OCI-LY1 (cell line): ENCODE data around the gene YTHDC1.

ENCODE experiments used
- H2AFZ ChIP-seq: fragments of 200-600 bp; sonication (generic), shearing (Covaris generic); 2 replicates; pipeline ENCODE4 v1.6.0; 2014; ENCODE audit warnings: antibody characterized with exemption, mild to moderate bottlenecking, low read length
- H3F3A ChIP-seq: fragments of 200-600 bp; sonication (generic), shearing (Covaris generic); 2 replicates; pipeline ENCODE4 v1.6.0; 2014; ENCODE audit warnings: mild to moderate bottlenecking, antibody characterized with exemption, low read length, moderate library complexity; ENCODE audit not compliant: insufficient read depth
- H3K27ac ChIP-seq: fragments of 200-600 bp; sonication (generic); 2 replicates; pipeline ENCODE4 v1.5.1; 2014; ENCODE audit warnings: low read length, mixed run types, mild to moderate bottlenecking, low read depth; ENCODE audit not compliant: poor library complexity, severe bottlenecking
- H3K27me3 ChIP-seq: fragments of 200-600 bp; sonication (generic); 2 replicates; pipeline ENCODE4 v1.6.0; 2014; ENCODE audit warnings: antibody characterized with exemption, mild to moderate bottlenecking, low read length, moderate library complexity; ENCODE audit not compliant: insufficient read depth
- H3K36me3 ChIP-seq: fragments of 200-600 bp; sonication (generic); 2 replicates; pipeline ENCODE4 v1.6.1; 2014; ENCODE audit warnings: mild to moderate bottlenecking, antibody characterized with exemption, low read length, moderate library complexity, mixed read lengths; ENCODE audit not compliant: insufficient read depth
- H3K4me1 ChIP-seq: fragments of 200-600 bp; sonication (generic); 2 replicates; pipeline ENCODE4 v1.5.1; 2014; ENCODE audit warnings: mild to moderate bottlenecking, low read length, moderate library complexity; ENCODE audit not compliant: insufficient read depth, severe bottlenecking
- H3K4me2 ChIP-seq: fragments of 200-600 bp; sonication (generic), shearing (Covaris generic); 2 replicates; pipeline ENCODE4 v1.6.1; 2014; ENCODE audit warnings: low read length
- H3K4me3 ChIP-seq: fragments of 200-600 bp; sonication (generic); 2 replicates; pipeline ENCODE4 v1.5.1; 2014; ENCODE audit warnings: low read length, low read depth, mild to moderate bottlenecking, mixed read lengths; ENCODE audit not compliant: poor library complexity, severe bottlenecking
- H3K79me2 ChIP-seq: fragments of 200-600 bp; shearing (Covaris generic); 2 replicates; pipeline ENCODE4 v1.6.1; 2016; ENCODE audit warnings: mixed run types, low read length, mixed read lengths; ENCODE audit not compliant: insufficient read depth
- H3K9ac ChIP-seq: fragments of 200-600 bp; sonication (generic), shearing (Covaris generic); 2 replicates; pipeline ENCODE4 v1.6.1; 2014; ENCODE audit warnings: mild to moderate bottlenecking, low read length, mixed read lengths
- H3K9me2 ChIP-seq: fragments of 200-600 bp; sonication (generic), shearing (Covaris generic); 2 replicates; pipeline ENCODE4 v1.6.1; 2014; ENCODE audit warnings: low read depth, mild to moderate bottlenecking, low read length, mixed read lengths
- H3K9me3 ChIP-seq: fragments of 200-600 bp; shearing (Covaris generic); 2 replicates; pipeline ENCODE4 v1.6.1; 2014; ENCODE audit warnings: low read length, mixed read lengths
- H4K20me1 ChIP-seq: fragments of 200-600 bp; sonication (generic), shearing (Covaris generic); 2 replicates; pipeline ENCODE4 v1.6.0; 2016; ENCODE audit warnings: mild to moderate bottlenecking, low read length; ENCODE audit not compliant: insufficient read depth
- CTCF ChIP-seq: fragments of 200-600 bp; sonication (generic), shearing (Covaris generic); IDR thresholded peaks from 2 replicates; pipeline ENCODE4 v1.5.1; 2017; ENCODE audit warnings: mild to moderate bottlenecking, antibody characterized with exemption, low read length, moderate library complexity, mixed read lengths
- EZH2 ChIP-seq: fragments of 200-600 bp; sonication (generic), shearing (Covaris generic); IDR thresholded peaks from 2 replicates; pipeline ENCODE4 v1.8.0; 2017; ENCODE audit warnings: borderline replicate concordance, mixed run types, mild to moderate bottlenecking, antibody characterized with exemption, low read length, moderate library complexity, mixed read lengths

YTHDC1 gene

GRCh38 chr4:68326141-68326540 lies 23.7 kb downstream of the YTHDC1 start:
- H3F3A ChIP-seq: no peaks in the 10 kb centered on the region
- H3K4me2 ChIP-seq: no peak overlapping the region
- no peaks in the 10 kb centered on the region for H3K9me2 ChIP-seq
- H3K27ac ChIP-seq: no peak overlapping the region
- H3K4me3 ChIP-seq: no peak overlapping the region
- no peak for TF ChIP-seq CTCF
- no peak for TF ChIP-seq EZH2
- no peak overlapping the region for H2AFZ ChIP-seq
- no peaks in the 10 kb centered on the region for H3K9me3 ChIP-seq
- H3K9ac ChIP-seq: no peak overlapping the region
- no peaks in the 10 kb centered on the region for H4K20me1 ChIP-seq
- no peaks in the 10 kb centered on the region for H3K79me2 ChIP-seq
- no peaks in the 10 kb centered on the region for H3K27me3 ChIP-seq
- no peaks in the 10 kb centered on the region for H3K4me1 ChIP-seq
- H3K36me3 ChIP-seq: peaks cover 93% of the 10 kb centered on the region

DNA sequence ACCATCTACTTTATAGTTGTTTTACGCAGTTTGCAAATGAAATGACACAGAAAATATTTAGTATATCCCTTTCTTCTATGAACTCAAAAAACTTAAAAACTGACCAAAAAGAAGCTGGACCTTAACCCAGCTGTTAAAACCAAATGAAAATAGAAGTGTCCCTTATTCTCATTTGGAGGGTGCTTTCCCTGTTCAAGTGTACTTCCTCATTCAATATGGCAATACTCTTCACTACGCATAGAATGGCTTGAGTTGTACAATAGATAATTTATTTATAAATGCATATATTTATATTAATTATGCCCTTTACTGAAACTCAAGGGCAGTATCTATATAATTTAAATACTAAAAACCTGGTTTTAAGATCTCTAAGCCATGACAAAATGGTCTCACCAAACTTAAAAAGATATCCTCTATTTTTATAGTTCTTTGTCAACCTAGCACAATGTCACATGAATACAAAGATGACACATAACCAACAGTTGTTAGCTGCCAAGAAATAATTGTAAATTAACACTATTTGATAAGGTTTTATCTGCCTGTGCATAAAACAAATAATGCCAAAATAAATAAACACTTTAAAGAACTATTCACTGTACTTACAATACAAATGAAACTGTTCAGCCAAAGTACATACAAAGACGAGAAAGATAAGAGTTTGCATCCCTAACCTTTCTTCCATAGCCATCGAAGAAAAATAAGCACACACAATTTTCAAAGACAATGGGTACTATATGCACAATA lies 25.2 kb downstream of the YTHDC1 start:
- TF ChIP-seq CTCF (no peak), EZH2 (no peak)
- Histone ChIP-seq H3K27me3 (no peaks in the 10 kb centered on the region), H3K9me2 (no peaks in the 10 kb centered on the region), H3K9ac (no peak overlapping the region), H3K27ac (no peak overlapping the region), H3K4me1 (no peaks in the 10 kb centered on the region), H3K36me3 (peaks cover 89% of the 10 kb centered on the region), H3F3A (no peaks in the 10 kb centered on the region), H3K4me2 (no peak overlapping the region), H3K9me3 (no peaks in the 10 kb centered on the region), H2AFZ (no peak overlapping the region), H3K79me2 (no peaks in the 10 kb centered on the region), H4K20me1 (no peaks in the 10 kb centered on the region), H3K4me3 (no peak overlapping the region)

DNA sequence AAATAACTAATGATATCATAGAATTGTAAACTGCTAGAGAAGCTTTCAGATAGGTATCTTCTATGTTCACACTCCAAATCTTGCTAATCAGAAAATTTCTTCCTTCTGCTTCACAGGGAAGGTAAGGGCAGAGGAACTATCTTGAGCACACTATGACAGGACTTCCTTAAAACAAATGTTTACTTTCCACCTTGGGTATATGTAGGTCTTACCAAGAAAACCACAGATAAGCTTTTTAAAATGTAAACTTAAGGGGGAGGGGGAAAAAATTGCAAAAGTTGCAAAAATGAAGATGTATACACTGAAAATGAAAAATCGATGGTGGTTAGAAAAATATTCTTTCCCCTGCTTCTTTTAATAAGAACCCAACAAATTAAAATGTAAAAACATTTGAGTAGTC lies 30.9 kb downstream of the YTHDC1 start:
- Histone ChIP-seq H2AFZ (no peak overlapping the region), H3K36me3 (peaks cover 94% of the 10 kb centered on the region), H4K20me1 (no peaks in the 10 kb centered on the region), H3K9me2 (no peaks in the 10 kb centered on the region), H3K4me3 (no peak overlapping the region), H3K4me2 (no peak overlapping the region), H3K9me3 (no peaks in the 10 kb centered on the region), H3K27ac (no peak overlapping the region), H3K4me1 (no peaks in the 10 kb centered on the region), H3K27me3 (no peaks in the 10 kb centered on the region), H3K79me2 (no peaks in the 10 kb centered on the region), H3K9ac (no peak overlapping the region), H3F3A (no peaks in the 10 kb centered on the region)
- no peak for TF ChIP-seq CTCF
- no peak for TF ChIP-seq EZH2
